Activated naive CD8-positive, alpha-beta T cell treated with anti-CD3 and anti-CD28 coated beads, Interleukin-2, amount 10 ng/mL, durations not matched to agents 7 days and 5 days (primary cell): ENCODE results near the gene FADS1. TPM values are rescaled to one million over a fixed set of nuclear protein-coding genes. Genes with fewer than 3 reads are reported as not detected.

Source experiments
- total RNA-seq, 2 experiments: library from RNA; stranded (reverse); gene quantifications; one replicate each; pipeline ENCODE4 v1.2.3, GENCODE V29; 2021

FADS1 gene
- total RNA-seq, 2 experiments from 2014 or later = 53.2 to 54.7 TPM

Other genes with a start within 250 kb of the FADS1 start
- not detected for gene SYT7, start 235.9 kb downstream of the FADS1 start, total RNA-seq
- under 1 TPM; 0.08 to 0.14 TPM for gene DAGLA, start 136.6 kb downstream of the FADS1 start, total RNA-seq
- gene MYRF, start 64.4 kb downstream of the FADS1 start, total RNA-seq = 1 to 10 TPM; 3.4 TPM
- 100 to 1,000 TPM; 127 to 140 TPM for gene TMEM258, start 24.4 kb downstream of the FADS1 start, total RNA-seq
- 10 to 100 TPM; 87.1 to 88.7 TPM for gene FEN1, start 24.1 kb downstream of the FADS1 start, total RNA-seq
- 100 to 1,000 TPM; 245 to 280 TPM for gene FADS2, start 11.3 kb upstream of the FADS1 start, total RNA-seq
- gene FADS3, start 74.5 kb upstream of the FADS1 start, total RNA-seq = 1 to 10 TPM; 4.7 TPM
- gene RAB3IL1, start 100.6 kb upstream of the FADS1 start, total RNA-seq = 1 to 10 TPM in 1 of 2 experiments, under 1 TPM in 1; 0.28 to 1.6 TPM
- gene BEST1, start 133.3 kb upstream of the FADS1 start, total RNA-seq = under 1 TPM; 0.20 to 0.30 TPM
- gene FTH1, start 150.6 kb upstream of the FADS1 start, total RNA-seq = 100 to 1,000 TPM; 793 to 808 TPM